Central memory CD8-positive, alpha-beta T cell (primary cell): ENCODE data around the gene IL34.
"Not testable (repeated sequence)": the region's sequence is repeated elsewhere in the genome, so short reads cannot be mapped to it uniquely, and the experiment has no call there.

Source experiments
- ATAC-seq: fragments of 150-1000 bp; cut with Tn5 transposase; replicated peaks from 2 replicates; pipeline ENCODE4 v1.10.0; 2022; ENCODE audit warnings: mild to moderate bottlenecking, moderate FRiP score, moderate number of reproducible peaks; ENCODE audit not compliant: poor library complexity, severe bottlenecking; ENCODE audit errors: extremely low read depth
- DNase-seq, 2 donors: peaks; one replicate each; pipeline ENCODE4 v3.0.0; 2021; ENCODE audit warnings: low spot score in 2 of 2
- H3K27ac Mint-ChIP-seq: one replicate; pipeline ENCODE4 v1.8.0; 2022; ENCODE audit warnings: low read depth, mild to moderate bottlenecking, moderate library complexity, mixed read lengths
- H3K27me3 Mint-ChIP-seq: one replicate; pipeline ENCODE4 v1.8.0; 2022; ENCODE audit warnings: mixed read lengths
- H3K36me3 Mint-ChIP-seq: one replicate; pipeline ENCODE4 v1.8.0; 2022; ENCODE audit warnings: mild to moderate bottlenecking, moderate library complexity, mixed read lengths; ENCODE audit not compliant: insufficient read depth
- H3K4me1 Mint-ChIP-seq: one replicate; pipeline ENCODE4 v1.8.0; 2022; ENCODE audit warnings: mixed read lengths
- H3K4me3 Mint-ChIP-seq: one replicate; pipeline ENCODE4 v1.8.0; 2022; ENCODE audit warnings: mild to moderate bottlenecking, moderate library complexity, mixed read lengths
- H3K9me3 Mint-ChIP-seq: one replicate; pipeline ENCODE4 v1.8.0; 2022; ENCODE audit warnings: mixed read lengths

IL34 gene

GRCh38 chr16:70663524-70664324, 17.4 kb downstream of the IL34 start:
- Mint-ChIP-seq H3K27ac (no peak overlapping the region), H3K9me3 (no peaks in the 10 kb centered on the region), H3K4me3 (no peak overlapping the region), H3K4me1 (no peaks in the 10 kb centered on the region), H3K36me3 (peaks cover 13% of the 10 kb centered on the region), H3K27me3 (no peaks in the 10 kb centered on the region)
- DNase-seq (no peak), ATAC-seq (no peak)

- H3K9me3 Mint-ChIP-seq = no peaks in the 10 kb centered on the region
- no peaks in the 10 kb centered on the region for H3K27me3 Mint-ChIP-seq
- no peaks in the 10 kb centered on the region for H3K4me1 Mint-ChIP-seq
- no peak for ATAC-seq
- no peak for DNase-seq
- H3K27ac Mint-ChIP-seq = no peak overlapping the region
- peaks cover 17% of the 10 kb centered on the region for H3K36me3 Mint-ChIP-seq
- H3K4me3 Mint-ChIP-seq = no peak overlapping the region
Observed at GRCh38 chr16:70664325-70665112, 18.2 kb downstream of the IL34 start.

- ATAC-seq (no peak), DNase-seq (no peak)
- Mint-ChIP-seq H3K27ac (no peak overlapping the region), H3K9me3 (no peaks in the 10 kb centered on the region), H3K4me3 (no peak overlapping the region), H3K4me1 (no peaks in the 10 kb centered on the region), H3K36me3 (peaks cover 18% of the 10 kb centered on the region), H3K27me3 (no peaks in the 10 kb centered on the region)
Observed at GRCh38 chr16:70665113-70665694, 18.8 kb downstream of the IL34 start.

- no peaks in the 10 kb centered on the region for H3K4me1 Mint-ChIP-seq
- no peak for DNase-seq
Observed at GRCh38 chr16:70665806-70666735, 19.7 kb downstream of the IL34 start.

GRCh38 chr16:70670175-70670574, 23.8 kb downstream of the IL34 start:
- H3K9me3 Mint-ChIP-seq = no peaks in the 10 kb centered on the region
- H3K4me3 Mint-ChIP-seq = no peak overlapping the region
- H3K36me3 Mint-ChIP-seq = peaks cover 16% of the 10 kb centered on the region
- DNase-seq (no peak), ATAC-seq (no peak)
- H3K27me3 Mint-ChIP-seq = no peaks in the 10 kb centered on the region
- H3K4me1 Mint-ChIP-seq = no peaks in the 10 kb centered on the region
- H3K27ac Mint-ChIP-seq = no peak overlapping the region

More at GRCh38 chr16:70665806-70666735, 19.7 kb downstream of the IL34 start:
- no peak overlapping the region for H3K4me3 Mint-ChIP-seq
- H3K27ac Mint-ChIP-seq = no peak overlapping the region
- ATAC-seq = no peak
- no peaks in the 10 kb centered on the region for H3K27me3 Mint-ChIP-seq
- H3K36me3 Mint-ChIP-seq = peaks cover 18% of the 10 kb centered on the region
- H3K9me3 Mint-ChIP-seq = no peaks in the 10 kb centered on the region

- H3K4me3 Mint-ChIP-seq, H3K4me1 Mint-ChIP-seq, H3K9me3 Mint-ChIP-seq, DNase-seq, H3K27ac Mint-ChIP-seq, H3K27me3 Mint-ChIP-seq, ATAC-seq: not testable (repeated sequence)
- peaks cover 16% of the 10 kb centered on the region for H3K36me3 Mint-ChIP-seq
Observed at GRCh38 chr16:70670938-70671337, 24.6 kb downstream of the IL34 start.

- no peaks in the 10 kb centered on the region for H3K27me3 Mint-ChIP-seq
- ATAC-seq (no peak), DNase-seq (no peak)
- no peak overlapping the region for H3K4me3 Mint-ChIP-seq
- no peaks in the 10 kb centered on the region for H3K9me3 Mint-ChIP-seq
- peaks cover 13% of the 10 kb centered on the region for H3K36me3 Mint-ChIP-seq
- H3K4me1 Mint-ChIP-seq = peaks cover 15% of the 10 kb centered on the region
- no peak overlapping the region for H3K27ac Mint-ChIP-seq
Observed at GRCh38 chr16:70674221-70675014, 28.1 kb downstream of the IL34 start.

- ATAC-seq (no peak), DNase-seq (no peak)
- H3K27ac Mint-ChIP-seq = no peak overlapping the region
- no peaks in the 10 kb centered on the region for H3K9me3 Mint-ChIP-seq
- peaks cover 13% of the 10 kb centered on the region for H3K36me3 Mint-ChIP-seq
- H3K4me3 Mint-ChIP-seq = no peak overlapping the region
- peaks cover 15% of the 10 kb centered on the region for H3K4me1 Mint-ChIP-seq
- H3K27me3 Mint-ChIP-seq = no peaks in the 10 kb centered on the region
Observed at GRCh38 chr16:70675851-70676513, 29.6 kb downstream of the IL34 start.

- ATAC-seq (no peak), DNase-seq (no peak)
- no peak overlapping the region for H3K4me3 Mint-ChIP-seq
- no peaks in the 10 kb centered on the region for H3K27me3 Mint-ChIP-seq
- H3K27ac Mint-ChIP-seq = no peak overlapping the region
- no peaks in the 10 kb centered on the region for H3K9me3 Mint-ChIP-seq
- peaks cover 15% of the 10 kb centered on the region for H3K4me1 Mint-ChIP-seq
- peaks cover 10% of the 10 kb centered on the region for H3K36me3 Mint-ChIP-seq
Observed at GRCh38 chr16:70676675-70677498, 30.5 kb downstream of the IL34 start.

- DNase-seq = no peak
- peak overlapping the region; percentile 70 for H3K4me3 Mint-ChIP-seq
Observed at GRCh38 chr16:70677499-70678120, 31.3 kb downstream of the IL34 start.

More at GRCh38 chr16:70677499-70678120, 31.3 kb downstream of the IL34 start:
- ATAC-seq = no peak
- Mint-ChIP-seq H3K27me3 (no peaks in the 10 kb centered on the region), H3K27ac (no peak overlapping the region), H3K4me1 (peaks cover 15% of the 10 kb centered on the region), H3K36me3 (peaks cover 12% of the 10 kb centered on the region), H3K9me3 (no peaks in the 10 kb centered on the region)
